Thymus (tissue), 11 donors: Measurements from ENCODE around the gene KIF2C. TPM values are rescaled to one million over a fixed set of nuclear protein-coding genes. Genes with fewer than 3 reads are reported as not detected.
"Not testable (repeated sequence)": the region's sequence is repeated elsewhere in the genome, so short reads cannot be mapped to it uniquely, and the experiment has no call there.

Experiments
- DNase-seq, 9 donors: peaks; one replicate each; pipeline ENCODE4 v3.0.0-alpha.2; 2013; ENCODE audit warnings: low spot score in 9 of 9, low read depth in 6 of 9, missing footprints in 1 of 9
- H3K27ac ChIP-seq, 2 donors: one replicate each; pipeline ENCODE4 v1.5.1; 2013; ENCODE audit warnings: control low read depth in 1 of 2, low read depth in 1 of 2, low read length in 1 of 2, mild to moderate bottlenecking in 1 of 2, moderate library complexity in 1 of 2
- H3K27me3 ChIP-seq, 2 donors: one replicate each; pipeline ENCODE4 v1.5.1; 2013; ENCODE audit warnings: low read length in 1 of 2; ENCODE audit not compliant: control insufficient read depth in 2 of 2, insufficient read depth in 1 of 2
- H3K36me3 ChIP-seq, 2 donors: one replicate each; pipeline ENCODE4 v1.5.1; 2013; ENCODE audit warnings: low read length in 1 of 2, mild to moderate bottlenecking in 1 of 2, moderate library complexity in 1 of 2; ENCODE audit not compliant: control insufficient read depth in 2 of 2, insufficient read depth in 2 of 2
- H3K4me1 ChIP-seq, 2 donors: one replicate each; pipeline ENCODE4 v1.5.1; 2013; ENCODE audit warnings: low read length in 2 of 2; ENCODE audit not compliant: control insufficient read depth in 2 of 2, insufficient read depth in 2 of 2
- H3K4me3 ChIP-seq, 2 donors: one replicate each; pipeline ENCODE4 v1.5.1; 2013; ENCODE audit warnings: low read length in 2 of 2, control low read depth in 1 of 2, mild to moderate bottlenecking in 1 of 2
- H3K9me3 ChIP-seq, 2 donors: one replicate each; pipeline ENCODE4 v1.5.1; 2013; ENCODE audit warnings: low read length in 1 of 2, mild to moderate bottlenecking in 1 of 2; ENCODE audit not compliant: control insufficient read depth in 2 of 2, insufficient read depth in 1 of 2
- WGBS: extraction: QIAGEN DNeasy Blood & Tissue Kit; methylation state at CpG from one replicate; pipeline ENCODE4 v1.1.7; 2013; 5-methylcytosine and 5-hydroxymethylcytosine counted together
- polyA plus RNA-seq: library from polyadenylated mRNA; stranded (reverse); fragments of 200-250 nt; gene quantifications from one replicate; pipeline ENCODE4 v1.2.3, GENCODE V29; 2013
- total RNA-seq: library from RNA; stranded (reverse); fragments of 120-200 nt; gene quantifications from one replicate; pipeline ENCODE4 v1.2.4, GENCODE V29; 2013
- donor health status: healthy.

The KIF2C gene
- total and polyA plus RNA-seq, 2 donors, result 6.2 to 42.1 TPM

GRCh38 chr1:44810762-44811105 lies 71.1 kb downstream of the KIF2C start:
- H3K27me3 ChIP-seq, H3K4me3 ChIP-seq, DNase-seq: not testable (repeated sequence)
- Histone ChIP-seq H3K9me3 (peaks cover 0 to 12% of the 10 kb centered on the region in 2 donors), H3K36me3 (peaks cover 6 to 11% of the 10 kb centered on the region in 2 donors), H3K27ac (peak overlapping the region; percentile 95 to 98), H3K4me1 (peaks cover 53 to 82% of the 10 kb centered on the region in 2 donors)
- WGBS, result 94% methylated on average over 4 of the region's 4 CpGs

GRCh38 chr1:44811234-44811633 lies 71.6 kb downstream of the KIF2C start:
- no peaks in the 10 kb centered on the region for H3K27me3 ChIP-seq
- 95% methylated on average over 8 of the region's 8 CpGs for WGBS
- peaks cover 53 to 82% of the 10 kb centered on the region in 2 donors for H3K4me1 ChIP-seq
- no peak for DNase-seq
- peaks cover 0 to 12% of the 10 kb centered on the region in 2 donors for H3K9me3 ChIP-seq
- H3K27ac ChIP-seq, result peak overlapping the region; percentile 8 to 98
- no peak overlapping the region for H3K4me3 ChIP-seq
- H3K36me3 ChIP-seq, result peaks cover under 1 to 9% of the 10 kb centered on the region in 2 donors

GRCh38 chr1:44812822-44813543 lies 73.3 kb downstream of the KIF2C start:
- H3K27me3 ChIP-seq, result no peaks in the 10 kb centered on the region
- H3K4me3 ChIP-seq, result peak overlapping the region; percentile 40 to 69
- no peak for DNase-seq
- peak overlapping the region; percentile 66 to 92 for H3K27ac ChIP-seq
- 82% methylated on average over 48 of the region's 48 CpGs for WGBS
- H3K9me3 ChIP-seq, result peaks cover 0 to 8% of the 10 kb centered on the region in 2 donors
- no peaks in the 10 kb centered on the region for H3K36me3 ChIP-seq
- peaks cover 40 to 66% of the 10 kb centered on the region in 2 donors for H3K4me1 ChIP-seq

GRCh38 chr1:44815926-44816325 lies 76.3 kb downstream of the KIF2C start:
- not testable (repeated sequence) for H3K4me3 ChIP-seq, H3K27ac ChIP-seq, H3K36me3 ChIP-seq, H3K27me3 ChIP-seq, H3K9me3 ChIP-seq, DNase-seq
- H3K4me1 ChIP-seq, result peaks cover 15 to 55% of the 10 kb centered on the region in 2 donors
- whole genome bisulfite sequencing, result 94% methylated on average over 9 of the region's 9 CpGs

- Histone ChIP-seq H3K36me3 (no peaks in the 10 kb centered on the region), H3K4me3 (no peak overlapping the region), H3K4me1 (peaks cover 10 to 41% of the 10 kb centered on the region in 2 donors), H3K9me3 (no peaks in the 10 kb centered on the region), H3K27ac (no peak overlapping the region), H3K27me3 (no peaks in the 10 kb centered on the region)
- no peak for DNase-seq
- WGBS, result 91% methylated on average over 2 of the region's 2 CpGs
These were observed 77.7 kb downstream of the KIF2C start for GRCh38 chr1:44817307-44817706.

Other genes starting within 250 kb of the KIF2C start
- gene TMEM53, start 65.4 kb upstream of the KIF2C start, total RNA-seq, result 2.7 TPM
- 5.5 TPM for gene TMEM53, start 65.4 kb upstream of the KIF2C start, polyA plus RNA-seq
- gene ARMH1, start 65.1 kb upstream of the KIF2C start, total RNA-seq, result 47.7 TPM
- gene ARMH1, start 65.1 kb upstream of the KIF2C start, polyA plus RNA-seq, result 577 TPM
- 85.6 TPM for gene RNU5D-1, start 8.7 kb upstream of the KIF2C start, total RNA-seq
- not detected for gene RNU5D-1, start 8.7 kb upstream of the KIF2C start, polyA plus RNA-seq
- 3,262 TPM for gene RPS8, start 35.7 kb downstream of the KIF2C start, total RNA-seq
- 3,732 TPM for gene RPS8, start 35.7 kb downstream of the KIF2C start, polyA plus RNA-seq
- 0.28 TPM for gene BEST4, start 48.3 kb downstream of the KIF2C start, total RNA-seq
- 1.3 TPM for gene BEST4, start 48.3 kb downstream of the KIF2C start, polyA plus RNA-seq
- gene PLK3, start 60.5 kb downstream of the KIF2C start, total RNA-seq, result 10.1 TPM
- 32.9 TPM for gene PLK3, start 60.5 kb downstream of the KIF2C start, polyA plus RNA-seq
- gene DYNLT4, start 67.5 kb downstream of the KIF2C start, total RNA-seq, result 0.09 TPM
- gene DYNLT4, start 67.5 kb downstream of the KIF2C start, polyA plus RNA-seq, result 0.09 TPM
- gene BTBD19, start 68.7 kb downstream of the KIF2C start, total RNA-seq, result 0.42 TPM
- gene BTBD19, start 68.7 kb downstream of the KIF2C start, polyA plus RNA-seq, result 3.8 TPM
- 0.33 TPM for gene PTCH2, start 103.4 kb downstream of the KIF2C start, total RNA-seq
- 0.91 TPM for gene PTCH2, start 103.4 kb downstream of the KIF2C start, polyA plus RNA-seq
- 33.4 TPM for gene EIF2B3, start 246.8 kb downstream of the KIF2C start, total RNA-seq
- gene EIF2B3, start 246.8 kb downstream of the KIF2C start, polyA plus RNA-seq, result 12.3 TPM